ENCODE data around the gene IL21R.
"Not testable (repeated sequence)": the region's sequence is repeated elsewhere in the genome, so short reads cannot be mapped to it uniquely, and the experiment has no call there.

IL21R gene

DNA sequence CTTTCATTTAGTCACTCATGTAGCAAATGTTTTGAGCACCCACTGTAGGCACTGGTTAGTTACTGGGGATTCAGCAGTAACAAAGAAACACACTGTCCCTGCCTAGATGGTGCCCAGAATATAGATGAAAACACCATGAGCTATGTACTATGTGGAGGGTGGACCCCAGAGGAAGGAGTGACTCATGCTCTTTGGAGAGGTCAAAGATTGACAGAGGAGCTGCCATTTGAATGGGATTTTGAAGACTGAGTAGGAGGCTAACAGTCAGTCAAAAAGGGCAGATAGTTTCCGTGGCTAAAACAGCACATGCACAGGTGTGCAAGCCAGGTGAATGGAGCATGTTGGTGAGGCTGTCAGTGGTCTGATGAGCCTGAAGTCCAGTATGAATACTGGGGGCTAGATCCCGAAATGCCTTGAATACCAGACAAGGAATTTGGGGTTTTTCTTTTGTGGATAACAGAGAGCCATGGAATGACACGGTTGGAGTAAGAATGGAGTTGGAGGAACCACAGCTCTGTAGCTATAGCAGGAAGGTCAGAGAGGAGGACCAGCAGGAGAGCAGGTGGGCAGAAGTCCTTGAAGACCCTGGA lies 6.1 kb downstream of the IL21R start:
- Histone ChIP-seq H3K27ac (no peak overlapping the region), H3K4me3 (no peak overlapping the region)
- peak; percentile 8 for DNase-seq (ENCODE audit: low spot score)
- TF ChIP-seq CTCF (IDR thresholded peaks at IDR 0.05): no peak

DNA sequence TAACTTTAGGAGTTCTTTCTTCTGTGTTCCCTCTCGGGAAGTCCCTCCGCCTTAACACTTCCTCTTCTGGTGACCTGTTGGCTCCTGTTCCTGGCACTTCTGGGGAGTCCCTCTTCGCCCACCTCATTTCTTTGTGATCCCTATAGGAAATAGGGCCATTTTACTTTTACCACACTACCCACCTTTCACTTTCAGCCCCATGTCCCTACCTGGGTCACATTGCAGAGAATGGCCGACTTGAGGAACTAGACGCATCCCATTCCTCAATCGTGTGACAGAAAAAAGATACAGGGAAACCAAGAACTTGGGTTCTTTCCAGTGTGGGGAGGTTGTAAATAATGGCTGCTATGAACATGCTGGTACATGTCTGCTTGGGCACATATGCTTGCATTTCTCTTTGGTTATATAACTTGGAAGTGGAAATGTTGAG lies 6.6 kb downstream of the IL21R start:
- Histone ChIP-seq H3K27ac (no peak overlapping the region), H3K4me3 (no peak overlapping the region)
- peak; percentile 12 for DNase-seq (ENCODE audit: low spot score)
- no peak for TF ChIP-seq CTCF (IDR thresholded peaks at IDR 0.05)

- H3K27ac ChIP-seq; H3K4me3 ChIP-seq; DNase-seq (ENCODE audit: low spot score): not testable (repeated sequence)
Measured at GRCh38 chr16:27409958-27410357, 8.0 kb downstream of the IL21R start.

DNA sequence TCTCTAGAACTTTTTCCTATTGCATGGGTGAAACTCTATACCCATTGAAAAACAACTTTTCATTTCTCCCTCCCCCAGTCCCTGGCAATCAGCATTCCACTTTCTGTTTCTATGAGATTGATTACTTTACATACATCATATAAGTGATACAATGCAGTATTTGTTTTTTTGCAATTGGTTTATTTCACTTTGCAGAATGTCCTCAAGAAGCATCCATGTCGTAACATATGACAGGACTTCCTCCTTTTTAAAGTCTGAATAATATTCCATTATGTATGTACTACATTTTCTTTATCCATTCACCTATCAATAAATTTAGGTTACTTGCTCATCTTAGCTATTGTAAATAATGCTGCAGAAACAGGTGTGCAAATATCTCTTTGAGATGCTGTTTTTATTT lies 8.8 kb downstream of the IL21R start:
- H3K4me3 ChIP-seq: no peak overlapping the region
- no peak for DNase-seq (ENCODE audit: low spot score)
- no peak overlapping the region for H3K27ac ChIP-seq
- no peak for TF ChIP-seq CTCF (IDR thresholded peaks at IDR 0.05)

GRCh38 chr16:27413956-27414355 lies 12.0 kb downstream of the IL21R start:
- DNase-seq (ENCODE audit: low spot score): no peak
- no peak overlapping the region for H3K4me3 ChIP-seq
- H3K27ac ChIP-seq: no peak overlapping the region
- TF ChIP-seq CTCF (IDR thresholded peaks at IDR 0.05): no peak

DNA sequence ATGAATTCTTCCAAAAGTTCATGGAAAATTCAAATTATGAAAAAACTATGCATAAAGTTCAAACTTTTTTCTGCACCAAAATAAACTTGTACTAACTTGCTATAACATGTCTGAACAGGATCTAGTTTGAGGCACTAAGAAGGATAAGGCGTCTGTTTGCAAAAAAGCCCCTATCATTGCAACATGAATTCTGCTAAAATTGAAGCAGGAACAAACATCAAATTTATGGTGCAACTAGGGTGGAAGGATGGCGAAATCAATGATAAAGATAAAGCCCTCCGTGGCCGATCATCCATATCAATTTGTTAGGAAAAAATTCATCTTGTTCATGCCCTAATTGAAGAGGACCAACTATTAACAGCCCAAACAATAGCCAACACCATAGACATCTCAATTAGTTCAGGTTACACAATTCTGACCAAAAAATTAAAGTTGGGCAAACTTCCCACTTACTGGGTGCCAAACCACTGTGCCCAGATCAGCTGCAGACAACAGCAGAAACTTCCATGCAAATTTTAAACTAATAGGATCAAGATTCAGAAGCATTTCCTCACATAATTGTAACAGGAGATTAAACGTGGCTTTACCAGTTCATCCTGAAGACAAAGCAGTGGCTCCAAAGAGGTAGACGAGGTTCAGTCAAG lies 12.9 kb downstream of the IL21R start:
- DNase-seq (ENCODE audit: low spot score): peak; percentile 9

DNA sequence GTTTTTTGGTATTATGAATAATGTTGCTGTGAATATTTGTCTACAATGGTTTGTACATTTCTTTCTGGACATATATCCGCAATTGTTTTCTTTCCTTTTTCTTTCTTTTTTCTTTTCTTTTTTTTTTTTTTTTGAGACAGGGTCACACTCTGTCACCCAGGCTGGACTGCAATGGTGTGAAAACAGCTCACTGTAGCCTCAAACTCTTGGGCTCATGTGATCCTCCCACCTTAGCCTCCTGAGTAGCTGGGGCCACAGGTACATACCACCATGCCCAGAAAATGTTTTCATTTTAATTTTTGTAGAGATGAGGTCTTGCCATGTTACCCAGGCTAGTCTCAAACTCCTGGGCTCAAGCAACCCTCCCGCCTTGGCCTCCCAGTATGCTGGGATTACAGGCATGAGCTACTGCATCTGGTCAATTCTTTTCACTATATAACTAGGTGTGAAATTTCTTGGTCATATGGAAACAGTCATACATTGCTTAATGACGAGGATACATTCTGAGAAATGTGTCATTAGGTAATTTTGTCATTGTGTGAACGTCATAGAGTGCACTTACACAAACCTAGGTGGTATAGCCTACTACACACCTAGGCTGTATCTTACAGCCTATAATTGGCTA lies 15.2 kb downstream of the IL21R start:
- TF ChIP-seq CTCF (IDR thresholded peaks at IDR 0.05): no peak
- DNase-seq (ENCODE audit: low spot score): no peak
- no peak overlapping the region for H3K4me3 ChIP-seq

More for the DNA sequence above, 12.9 kb downstream of the IL21R start:
- no peak for TF ChIP-seq CTCF (IDR thresholded peaks at IDR 0.05)
- H3K27ac ChIP-seq: no peak overlapping the region
- H3K4me3 ChIP-seq: no peak overlapping the region

More for the DNA sequence above, 15.2 kb downstream of the IL21R start:
- no peak overlapping the region for H3K27ac ChIP-seq
